ENCODE data around the gene PCDHAC1. TPM values are rescaled to one million over a fixed set of nuclear protein-coding genes. Genes with fewer than 3 reads are reported as not detected.
"Not testable (repeated sequence)": the region's sequence is repeated elsewhere in the genome, so short reads cannot be mapped to it uniquely, and the experiment has no call there.

Gene PCDHAC1, protein sequence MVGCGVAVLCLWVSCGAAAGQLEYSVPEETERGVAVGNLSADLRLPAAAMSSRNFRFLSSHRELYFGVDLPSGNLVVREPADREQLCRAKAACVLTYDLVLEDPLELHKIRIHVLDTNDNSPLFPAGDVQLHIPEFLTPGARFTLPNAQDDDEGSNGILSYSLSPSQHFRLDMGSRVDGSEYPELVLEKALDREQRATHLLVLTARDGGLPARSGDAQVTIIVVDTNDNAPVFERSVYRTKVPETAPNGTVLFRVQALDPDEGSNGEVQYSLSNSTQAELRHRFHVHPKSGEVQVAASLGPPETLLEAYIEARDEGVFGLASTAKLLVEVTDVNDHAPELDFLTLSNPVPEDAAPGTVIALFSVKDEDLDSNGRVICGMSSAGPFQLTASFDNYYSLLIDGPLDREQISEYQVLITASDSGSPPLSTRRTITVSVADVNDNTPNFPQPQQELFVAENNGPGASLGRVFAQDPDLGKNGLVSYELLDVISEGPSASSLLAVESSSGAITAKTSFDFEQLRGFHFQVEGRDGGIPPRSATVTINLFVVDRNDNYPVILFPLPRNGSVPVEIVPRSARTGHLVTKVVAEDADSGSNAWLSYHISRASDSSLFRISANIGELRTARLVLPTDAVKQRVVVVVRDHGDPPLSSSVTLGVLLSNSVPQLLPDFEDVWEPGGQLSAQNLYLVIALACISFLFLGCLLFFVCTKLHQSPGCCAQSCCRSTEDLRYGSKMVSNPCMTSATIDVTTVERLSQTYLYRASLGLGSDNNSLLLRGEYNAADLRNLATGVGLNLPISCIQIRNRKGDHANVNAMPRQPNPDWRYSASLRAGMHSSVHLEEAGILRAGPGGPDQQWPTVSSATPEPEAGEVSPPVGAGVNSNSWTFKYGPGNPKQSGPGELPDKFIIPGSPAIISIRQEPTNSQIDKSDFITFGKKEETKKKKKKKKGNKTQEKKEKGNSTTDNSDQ
- under 0.01 TPM in 2 replicates for total RNA-seq

DNA sequence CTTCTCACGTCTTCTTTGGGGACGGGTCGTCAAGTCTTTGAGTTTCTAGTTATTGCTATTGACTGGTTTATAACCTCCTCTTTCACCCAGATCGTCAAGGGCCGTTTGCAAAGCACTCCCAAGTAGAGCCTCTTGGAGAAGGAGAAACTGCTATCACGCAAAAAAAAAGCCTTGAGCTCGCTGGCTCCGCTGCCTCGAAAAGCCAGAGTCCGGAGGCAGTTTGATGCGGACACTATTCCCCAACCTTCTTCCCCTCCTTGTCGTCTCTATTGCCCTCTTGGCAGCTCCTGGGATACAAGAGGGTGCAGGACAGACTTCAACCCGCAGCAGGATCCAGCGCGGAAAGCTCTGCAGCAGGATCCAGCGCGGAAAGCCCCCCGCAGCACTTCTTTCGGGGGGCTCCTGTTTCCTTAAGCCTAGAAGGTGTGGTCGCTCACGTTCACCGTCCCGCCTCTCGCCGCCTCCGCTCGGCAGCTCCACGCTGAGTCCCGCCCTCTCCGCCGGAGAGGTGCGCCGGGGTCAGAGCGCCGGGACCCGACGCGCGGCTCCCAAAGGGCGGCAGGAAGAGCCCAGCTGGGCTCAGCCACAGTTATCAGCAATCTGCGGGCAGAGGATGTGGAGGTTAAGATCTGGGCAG is at the start of gene PCDHAC1:
TSS of gene PCDHAC1 (plus strand) at position 494 of the 637 bp plus-strand sequence. CDS start 594 bp downstream, outside the sequence.
- H3K4me3 ChIP-seq (ENCODE audit: low read depth, low read length) = peak within 1 kb of the TSS; percentile 46
- DNase-seq (ENCODE audit: low read depth) = no peak
- TF ChIP-seq, protein P1, sequence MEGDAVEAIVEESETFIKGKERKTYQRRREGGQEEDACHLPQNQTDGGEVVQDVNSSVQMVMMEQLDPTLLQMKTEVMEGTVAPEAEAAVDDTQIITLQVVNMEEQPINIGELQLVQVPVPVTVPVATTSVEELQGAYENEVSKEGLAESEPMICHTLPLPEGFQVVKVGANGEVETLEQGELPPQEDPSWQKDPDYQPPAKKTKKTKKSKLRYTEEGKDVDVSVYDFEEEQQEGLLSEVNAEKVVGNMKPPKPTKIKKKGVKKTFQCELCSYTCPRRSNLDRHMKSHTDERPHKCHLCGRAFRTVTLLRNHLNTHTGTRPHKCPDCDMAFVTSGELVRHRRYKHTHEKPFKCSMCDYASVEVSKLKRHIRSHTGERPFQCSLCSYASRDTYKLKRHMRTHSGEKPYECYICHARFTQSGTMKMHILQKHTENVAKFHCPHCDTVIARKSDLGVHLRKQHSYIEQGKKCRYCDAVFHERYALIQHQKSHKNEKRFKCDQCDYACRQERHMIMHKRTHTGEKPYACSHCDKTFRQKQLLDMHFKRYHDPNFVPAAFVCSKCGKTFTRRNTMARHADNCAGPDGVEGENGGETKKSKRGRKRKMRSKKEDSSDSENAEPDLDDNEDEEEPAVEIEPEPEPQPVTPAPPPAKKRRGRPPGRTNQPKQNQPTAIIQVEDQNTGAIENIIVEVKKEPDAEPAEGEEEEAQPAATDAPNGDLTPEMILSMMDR (IDR thresholded peaks at IDR 0.05; ENCODE audit: insufficient read depth, low read depth, low read length) = no peak

DNA sequence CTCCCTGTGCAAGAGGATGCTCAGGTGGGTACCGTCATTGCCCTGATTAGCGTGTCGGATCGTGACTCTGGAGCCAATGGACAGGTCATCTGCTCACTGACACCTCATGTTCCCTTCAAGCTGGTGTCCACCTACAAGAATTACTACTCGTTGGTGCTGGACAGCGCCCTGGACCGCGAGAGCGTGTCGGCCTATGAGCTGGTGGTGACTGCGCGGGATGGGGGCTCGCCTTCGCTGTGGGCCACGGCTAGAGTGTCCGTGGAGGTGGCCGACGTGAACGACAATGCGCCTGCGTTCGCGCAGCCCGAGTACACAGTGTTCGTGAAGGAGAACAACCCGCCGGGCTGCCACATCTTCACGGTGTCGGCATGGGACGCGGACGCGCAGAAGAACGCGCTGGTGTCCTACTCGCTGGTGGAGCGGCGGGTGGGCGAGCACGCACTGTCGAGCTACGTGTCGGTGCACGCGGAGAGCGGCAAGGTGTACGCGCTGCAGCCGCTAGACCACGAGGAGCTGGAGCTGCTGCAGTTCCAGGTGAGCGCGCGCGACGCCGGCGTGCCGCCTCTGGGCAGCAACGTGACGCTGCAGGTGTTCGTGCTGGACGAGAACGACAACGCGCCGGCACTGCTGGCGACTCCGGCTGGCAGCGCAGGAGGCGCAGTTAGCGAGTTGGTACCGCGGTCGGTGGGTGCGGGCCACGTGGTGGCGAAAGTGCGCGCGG is 49.4 kb upstream of the PCDHAC1 start:
- not testable (repeated sequence) for DNase-seq (ENCODE audit: low read depth)

DNA sequence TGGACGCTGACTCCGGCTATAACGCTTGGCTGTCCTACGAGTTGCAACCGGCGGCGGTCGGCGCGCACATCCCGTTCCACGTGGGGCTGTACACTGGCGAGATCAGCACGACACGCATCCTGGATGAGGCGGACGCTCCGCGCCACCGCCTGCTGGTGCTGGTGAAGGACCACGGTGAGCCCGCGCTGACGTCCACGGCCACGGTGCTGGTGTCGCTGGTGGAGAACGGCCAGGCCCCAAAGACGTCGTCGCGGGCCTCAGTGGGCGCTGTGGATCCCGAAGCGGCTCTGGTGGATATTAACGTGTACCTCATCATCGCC is 48.9 kb upstream of the PCDHAC1 start:
- DNase-seq (ENCODE audit: low read depth) = no peak
- H3K4me3 ChIP-seq (ENCODE audit: low read depth, low read length) = no peak overlapping the region
- TF ChIP-seq, protein P1 (IDR thresholded peaks at IDR 0.05; ENCODE audit: insufficient read depth, low read depth, low read length) = no peak

More for the DNA sequence above, 49.4 kb upstream of the PCDHAC1 start:
- not testable (repeated sequence) for H3K4me3 ChIP-seq (ENCODE audit: low read depth, low read length)

DNA sequence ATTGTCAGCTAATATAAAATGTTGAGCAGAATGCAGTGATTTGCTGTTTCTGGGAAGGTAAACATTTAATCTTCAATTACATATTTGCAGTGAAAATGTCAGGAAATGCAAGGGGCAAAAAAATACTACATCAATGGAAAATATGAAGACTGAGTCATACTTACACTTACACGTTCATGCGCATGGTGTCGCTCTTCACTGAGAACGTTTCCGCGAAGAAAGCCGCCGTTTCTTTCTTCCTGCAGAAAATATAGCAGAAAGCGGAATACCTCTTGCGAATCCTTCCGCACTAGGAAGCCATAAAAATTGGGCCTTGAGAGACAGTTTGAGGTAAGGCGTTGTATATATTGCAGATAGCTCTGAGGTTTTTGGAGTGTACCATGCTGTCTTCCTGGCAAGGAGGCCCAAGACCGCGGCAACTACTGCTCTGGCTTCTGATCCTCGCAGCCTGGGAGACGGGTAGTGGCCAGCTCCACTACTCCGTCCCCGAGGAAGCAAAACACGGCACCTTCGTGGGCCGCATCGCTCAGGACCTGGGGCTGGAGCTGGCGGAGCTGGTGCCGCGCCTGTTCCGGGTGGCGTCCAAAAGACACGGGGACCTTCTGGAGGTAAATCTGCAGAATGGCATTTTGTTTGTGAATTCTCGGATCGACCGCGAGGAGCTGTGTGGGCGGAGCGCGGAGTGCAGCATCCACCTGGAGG is 44.1 kb upstream of the PCDHAC1 start, which contains the start of gene PCDHA13:
TSS of gene PCDHA13 (plus strand) at position 236 of the 702 bp plus-strand sequence. CDS start at position 381, 145 bp downstream.
- TF ChIP-seq, protein P1 (IDR thresholded peaks at IDR 0.05; ENCODE audit: insufficient read depth, low read depth, low read length) = no peak
- H3K4me3 ChIP-seq (ENCODE audit: low read depth, low read length) = no peak within 1 kb of the TSS
- peak; percentile 1 for DNase-seq (ENCODE audit: low read depth)

DNA sequence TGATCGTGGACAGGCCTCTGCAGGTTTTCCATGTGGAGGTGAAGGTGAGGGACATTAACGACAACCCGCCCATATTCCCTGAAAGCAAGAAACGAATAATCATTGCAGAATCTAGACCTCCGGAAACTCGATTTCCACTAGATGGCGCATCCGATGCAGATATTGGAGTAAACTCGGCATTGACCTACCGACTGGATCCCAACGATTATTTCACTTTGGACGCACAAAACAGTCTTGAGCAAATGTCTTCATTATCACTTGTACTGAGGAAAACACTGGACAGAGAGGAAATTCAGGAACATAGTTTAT is 43.6 kb upstream of the PCDHAC1 start:
- no peak overlapping the region for H3K4me3 ChIP-seq (ENCODE audit: low read depth, low read length)
- TF ChIP-seq, protein P1 (IDR thresholded peaks at IDR 0.05; ENCODE audit: insufficient read depth, low read depth, low read length) = no peak
- DNase-seq (ENCODE audit: low read depth) = no peak

DNA sequence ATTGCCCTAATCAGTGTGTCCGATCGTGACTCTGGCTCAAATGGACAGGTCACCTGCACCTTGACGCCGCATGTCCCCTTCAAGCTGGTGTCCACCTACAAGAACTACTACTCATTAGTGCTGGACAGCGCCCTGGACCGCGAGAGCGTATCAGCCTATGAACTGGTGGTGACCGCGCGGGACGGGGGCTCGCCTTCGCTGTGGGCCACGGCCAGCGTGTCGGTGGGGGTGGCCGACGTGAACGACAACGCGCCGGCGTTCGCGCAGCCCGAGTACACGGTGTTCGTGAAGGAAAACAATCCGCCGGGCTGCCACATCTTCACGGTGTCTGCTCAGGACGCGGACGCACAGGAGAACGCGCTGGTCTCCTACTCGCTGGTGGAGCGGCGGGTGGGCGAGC is 42.7 kb upstream of the PCDHAC1 start:
- no peak for DNase-seq (ENCODE audit: low read depth)

More for the DNA sequence above, 42.7 kb upstream of the PCDHAC1 start:
- TF ChIP-seq, protein P1 (IDR thresholded peaks at IDR 0.05; ENCODE audit: insufficient read depth, low read depth, low read length) = no peak
- no peak overlapping the region for H3K4me3 ChIP-seq (ENCODE audit: low read depth, low read length)

All from fibroblast of villous mesenchyme (primary cell).